T-cell (primary cell): ENCODE data around the gene SPTB. TPM values are rescaled to one million over a fixed set of nuclear protein-coding genes. Genes with fewer than 3 reads are reported as not detected.

ENCODE experiments used
- ATAC-seq, 4 experiments: fragments of 200-7000 bp in 3 of 4; fragments of 150-1000 bp in 1 of 4; cut with Tn5 transposase; replicated peaks in 1 of 4; 1 replicate in 3 of 4; 2 replicates in 1 of 4; pipeline ENCODE4 v1.10.0; 2021; ENCODE audit warnings: moderate library complexity in 3 of 4, mild to moderate bottlenecking in 2 of 4, moderate number of reproducible peaks in 1 of 4
- CTCF ChIA-PET, 2 donors: fragments of 300-600 bp; sonication (Branson Sonifier 250); formaldehyde crosslinking; loops; one replicate each; lab custom pipeline; 2022; ENCODE audit warnings: antibody characterized with exemption in 2 of 2; lab: Charles Lee
- POLR2A ChIA-PET, 2 donors: fragments of 300-600 bp; sonication (Branson Sonifier 250); formaldehyde crosslinking; loops; one replicate each; lab custom pipeline; 2022; ENCODE audit warnings: antibody characterized with exemption in 2 of 2; lab: Charles Lee
- DNase-seq, 35 experiments: peaks; one replicate each; pipeline versions ENCODE4 v3.0.0 to v3.0.0-alpha.2; 2013 to 2023
- H3K27ac ChIP-seq: one replicate; pipeline ENCODE4 v1.5.1; 2013; ENCODE audit warnings: low read length
- H3K27me3 ChIP-seq, 2 experiments: replicated peaks in 1 of 2; 1 replicate in 1 of 2; 2 replicates in 1 of 2; pipeline versions ENCODE4 v1.6.1 to v1.7.0; 2013; ENCODE audit warnings: low read length in 1 of 2, mixed read lengths in 1 of 2; ENCODE audit not compliant: control insufficient read depth in 2 of 2, insufficient read depth in 2 of 2; ENCODE audit errors: extremely low read depth in 1 of 2
- H3K36me3 ChIP-seq, 2 donors: 1 replicate in 1 of 2; 2 replicates in 1 of 2; pipeline versions ENCODE4 v1.6.1 to v1.7.0; 2013; ENCODE audit warnings: low read length in 1 of 2; ENCODE audit not compliant: control insufficient read depth in 2 of 2, insufficient read depth in 1 of 2; ENCODE audit errors: extremely low read depth in 1 of 2
- H3K4me1 ChIP-seq, 2 experiments: 1 replicate in 1 of 2; 2 replicates in 1 of 2; pipeline versions ENCODE4 v1.6.1 to v1.7.0; 2013; ENCODE audit warnings: low read length in 2 of 2, mixed read lengths in 1 of 2; ENCODE audit not compliant: insufficient read depth in 2 of 2, control insufficient read depth in 1 of 2; ENCODE audit errors: extremely low read depth in 1 of 2
- H3K4me3 ChIP-seq, 2 donors: 1 replicate in 1 of 2; 2 replicates in 1 of 2; pipeline versions ENCODE4 v1.5.1 to v1.7.0; 2013; ENCODE audit warnings: mild to moderate bottlenecking in 2 of 2, low read length in 1 of 2, moderate library complexity in 1 of 2; ENCODE audit not compliant: control insufficient read depth in 1 of 2; ENCODE audit errors: extremely low read depth in 1 of 2
- H3K9me3 ChIP-seq: 2 replicates; pipeline ENCODE4 v1.7.0; 2013
- H3K27ac Mint-ChIP-seq, 2 donors: one replicate each; pipeline ENCODE4 v1.8.0; 2020 to 2021; ENCODE audit warnings: mild to moderate bottlenecking in 2 of 2, mixed read lengths in 2 of 2
- H3K27me3 Mint-ChIP-seq, 2 donors: one replicate each; pipeline ENCODE4 v1.8.0; 2021 to 2022; ENCODE audit warnings: mixed read lengths in 2 of 2
- H3K36me3 Mint-ChIP-seq: one replicate; pipeline ENCODE4 v1.8.0; 2021; ENCODE audit warnings: mixed read lengths
- H3K4me1 Mint-ChIP-seq, 3 donors: one replicate each; pipeline ENCODE4 v1.8.0; 2020 to 2022; ENCODE audit warnings: mixed read lengths in 3 of 3, mild to moderate bottlenecking in 1 of 3
- H3K4me3 Mint-ChIP-seq, 3 donors: one replicate each; pipeline ENCODE4 v1.8.0; 2020 to 2022; ENCODE audit warnings: mild to moderate bottlenecking in 3 of 3, mixed read lengths in 3 of 3, moderate library complexity in 3 of 3
- H3K9me3 Mint-ChIP-seq, 3 donors: one replicate each; pipeline ENCODE4 v1.8.0; 2020 to 2022; ENCODE audit warnings: mixed read lengths in 3 of 3
- WGBS: methylation state at CpG from one replicate; pipeline ENCODE4 v1.1.5; 2013; ENCODE audit warnings: missing lambda C conversion rate; ENCODE audit not compliant: insufficient coverage; 5-methylcytosine and 5-hydroxymethylcytosine counted together
- total RNA-seq, 35 experiments: library from RNA in 6 of 35; stranded (reverse) in 6 of 35; fragments of 120-200 nt in 1 of 35; gene quantifications; one replicate each; pipeline versions ENCODE4 v1.2.1 to v1.2.4 and lab custom pipeline; 2013 to 2026

Gene SPTB
- total RNA-seq, 5 donors from 2014 or later (not counting 1 experiment from before 2014, with no cell fraction given), result 0.07 to 0.13 (median 0.09) TPM

GRCh38 chr14:64753999-64754398 is 125.7 kb downstream of the SPTB start:
- 88% methylated on average over 1 of the region's 4 CpGs for WGBS
- peak overlapping the region in 1 of 2 donors; percentile 65 for H3K27ac Mint-ChIP-seq
- DNase-seq, result no peak

GRCh38 chr14:64753374-64753773 is 126.3 kb downstream of the SPTB start:
- peaks cover 0 to 48% of the 10 kb centered on the region in 2 experiments for H3K4me1 ChIP-seq
- peaks cover 0 to 3% of the 10 kb centered on the region in 2 donors for H3K27me3 Mint-ChIP-seq
- peaks cover 0 to 2% of the 10 kb centered on the region in 2 experiments for H3K27me3 ChIP-seq
- H3K36me3 ChIP-seq, result no peaks in the 10 kb centered on the region
- H3K4me3 Mint-ChIP-seq, result no peak overlapping the region
- no peak overlapping the region for H3K27ac Mint-ChIP-seq
- no peaks in the 10 kb centered on the region for H3K36me3 Mint-ChIP-seq
- DNase-seq (no peak), ATAC-seq (no peak)
- H3K4me1 Mint-ChIP-seq, result peaks cover 0 to 41% (median 29%) of the 10 kb centered on the region in 3 donors
- H3K4me3 ChIP-seq, result no peak overlapping the region
- ChIA-PET CTCF (no interaction called here), POLR2A (no interaction called here)
- H3K27ac ChIP-seq, result no peak overlapping the region
- 91% methylated on average over 11 of the region's 13 CpGs for WGBS
- no peaks in the 10 kb centered on the region for H3K9me3 ChIP-seq
- no peaks in the 10 kb centered on the region for H3K9me3 Mint-ChIP-seq

More at GRCh38 chr14:64753999-64754398, 125.7 kb downstream of the SPTB start:
- Histone ChIP-seq H3K27me3 (no peaks in the 10 kb centered on the region), H3K36me3 (no peaks in the 10 kb centered on the region), H3K9me3 (no peaks in the 10 kb centered on the region), H3K4me1 (peaks cover 0 to 51% of the 10 kb centered on the region in 2 experiments), H3K4me3 (no peak overlapping the region), H3K27ac (peak overlapping the region; percentile 20)
- H3K4me1 Mint-ChIP-seq, result peaks cover 0 to 47% (median 35%) of the 10 kb centered on the region in 3 donors
- CTCF ChIA-PET, result no interaction called here
- ATAC-seq, result no peak
- POLR2A ChIA-PET, result no interaction called here
- H3K4me3 Mint-ChIP-seq, result no peak overlapping the region
- H3K27me3 Mint-ChIP-seq, result peaks cover 0 to 3% of the 10 kb centered on the region in 2 donors
- H3K36me3 Mint-ChIP-seq, result no peaks in the 10 kb centered on the region
- H3K9me3 Mint-ChIP-seq, result no peaks in the 10 kb centered on the region

GRCh38 chr14:64752909-64753308 is 126.8 kb downstream of the SPTB start:
- H3K4me1 Mint-ChIP-seq, result peaks cover 0 to 38% (median 25%) of the 10 kb centered on the region in 3 donors
- H3K4me3 Mint-ChIP-seq, result no peak overlapping the region
- no peak overlapping the region for H3K27ac Mint-ChIP-seq
- H3K36me3 ChIP-seq, result no peaks in the 10 kb centered on the region
- H3K27me3 ChIP-seq, result peaks cover 0 to 3% of the 10 kb centered on the region in 2 experiments
- no peak overlapping the region for H3K27ac ChIP-seq
- no peak for DNase-seq
- peaks cover 0 to 45% of the 10 kb centered on the region in 2 experiments for H3K4me1 ChIP-seq
- no peaks in the 10 kb centered on the region for H3K36me3 Mint-ChIP-seq
- ATAC-seq, result no peak
- H3K4me3 ChIP-seq, result no peak overlapping the region
- no peaks in the 10 kb centered on the region for H3K9me3 ChIP-seq
- no peaks in the 10 kb centered on the region for H3K9me3 Mint-ChIP-seq
- CTCF ChIA-PET, result no interaction called here
- POLR2A ChIA-PET, result no interaction called here
- peaks cover 0 to 3% of the 10 kb centered on the region in 2 donors for H3K27me3 Mint-ChIP-seq
- 87% methylated on average over 2 of the region's 6 CpGs for WGBS

GRCh38 chr14:64748995-64749714 is 130.6 kb downstream of the SPTB start:
- Histone ChIP-seq H3K4me1 (peaks cover 6 to 29% of the 10 kb centered on the region in 2 experiments), H3K27me3 (peaks cover 0 to 3% of the 10 kb centered on the region in 2 experiments), H3K4me3 (no peak overlapping the region), H3K9me3 (no peaks in the 10 kb centered on the region), H3K36me3 (peaks cover 0 to 3% of the 10 kb centered on the region in 2 donors), H3K27ac (no peak overlapping the region)
- no peak for ATAC-seq
- no peaks in the 10 kb centered on the region for H3K27me3 Mint-ChIP-seq
- H3K27ac Mint-ChIP-seq, result no peak overlapping the region
- DNase-seq, result no peak
- 97% methylated on average over 50 of the region's 51 CpGs for WGBS
- H3K4me1 Mint-ChIP-seq, result peaks cover 12 to 37% (median 18%) of the 10 kb centered on the region in 3 donors
- CTCF ChIA-PET, result interaction anchor here (0.6 to 1.4 kb wide), 6 partner anchors 10 to 208 kb away, joined by 3 to 6 read pairs (median 3); partner anchors contain the start of gene HSPA2 (in 1 of the 2)
- POLR2A ChIA-PET, result interaction anchor here in 1 of 2 donors (0.6 kb wide), 1 partner anchor 225 kb away, joined by 3 read pairs; no protein-coding TSS in a partner anchor
- H3K36me3 Mint-ChIP-seq, result peaks cover 7% of the 10 kb centered on the region
- H3K9me3 Mint-ChIP-seq, result no peaks in the 10 kb centered on the region
- H3K4me3 Mint-ChIP-seq, result no peak overlapping the region

GRCh38 chr14:64748521-64748920 is 131.2 kb downstream of the SPTB start:
- CTCF ChIA-PET, result interaction anchor here in 1 of 2 donors (0.6 to 0.7 kb wide), 4 partner anchors 57 to 208 kb away, joined by 3 to 6 read pairs (median 4); partner anchors contain the start of gene HSPA2

GRCh38 chr14:64747327-64747726 is 132.4 kb downstream of the SPTB start:
- H3K9me3 ChIP-seq, result no peaks in the 10 kb centered on the region
- peaks cover 12% of the 10 kb centered on the region for H3K36me3 Mint-ChIP-seq
- no peak overlapping the region for H3K4me3 Mint-ChIP-seq
- H3K27me3 Mint-ChIP-seq, result no peaks in the 10 kb centered on the region
- H3K4me1 Mint-ChIP-seq, result peaks cover 12 to 37% (median 18%) of the 10 kb centered on the region in 3 donors
- peaks cover 4 to 7% of the 10 kb centered on the region in 2 donors for H3K36me3 ChIP-seq
- peak overlapping the region; percentile 81 to 86 for H3K27ac Mint-ChIP-seq
- WGBS, result 65% methylated on average over 3 of the region's 5 CpGs
- POLR2A ChIA-PET, result no interaction called here
- peaks cover 0 to 3% of the 10 kb centered on the region in 2 experiments for H3K27me3 ChIP-seq
- ATAC-seq (peak in 1 of 4 experiments; percentile 36), DNase-seq (no peak)
- no peaks in the 10 kb centered on the region for H3K9me3 Mint-ChIP-seq
- CTCF ChIA-PET, result interaction anchor here in 1 of 2 donors (0.6 kb wide), 1 partner anchor 34 kb away, joined by 8 read pairs; no protein-coding TSS in a partner anchor
- H3K4me1 ChIP-seq, result peaks cover 6 to 29% of the 10 kb centered on the region in 2 experiments
- H3K4me3 ChIP-seq, result no peak overlapping the region
- no peak overlapping the region for H3K27ac ChIP-seq

More at GRCh38 chr14:64748521-64748920, 131.2 kb downstream of the SPTB start:
- H3K9me3 ChIP-seq, result no peaks in the 10 kb centered on the region
- POLR2A ChIA-PET, result interaction anchor here in 1 of 2 donors (0.6 kb wide), 1 partner anchor 226 kb away, joined by 3 read pairs; no protein-coding TSS in a partner anchor
- ATAC-seq (no peak), DNase-seq (no peak)
- no peak overlapping the region for H3K4me3 ChIP-seq
- H3K4me1 Mint-ChIP-seq, result peaks cover 12 to 37% (median 18%) of the 10 kb centered on the region in 3 donors
- peaks cover 12% of the 10 kb centered on the region for H3K36me3 Mint-ChIP-seq
- no peaks in the 10 kb centered on the region for H3K27me3 Mint-ChIP-seq
- 92% methylated on average over 2 of the region's 6 CpGs for WGBS
- no peak overlapping the region for H3K27ac ChIP-seq
- peaks cover 6 to 29% of the 10 kb centered on the region in 2 experiments for H3K4me1 ChIP-seq
- H3K27me3 ChIP-seq, result peaks cover 0 to 3% of the 10 kb centered on the region in 2 experiments
- no peak overlapping the region for H3K4me3 Mint-ChIP-seq
- H3K27ac Mint-ChIP-seq, result peak overlapping the region in 1 of 2 donors; percentile 28
- peaks cover 0 to 4% of the 10 kb centered on the region in 2 donors for H3K36me3 ChIP-seq
- no peaks in the 10 kb centered on the region for H3K9me3 Mint-ChIP-seq
